Osteoblast (primary cell): ENCODE results near the gene FGFR3. TPM values are rescaled to one million over a fixed set of nuclear protein-coding genes. Genes with fewer than 3 reads are reported as not detected.

Experiments used
- DNase-seq: peaks from one replicate; pipeline ENCODE4 v3.0.0; 2011; ENCODE audit warnings: low spot score, mixed read lengths; ENCODE audit not compliant: insufficient read length; ENCODE audit errors: missing footprints
- H2AFZ ChIP-seq: 2 replicates; pipeline ENCODE4 v1.6.0; 2011; ENCODE audit warnings: mild to moderate bottlenecking, low read length
- H3K27ac ChIP-seq: 2 replicates; pipeline ENCODE4 v1.5.1; 2011; ENCODE audit warnings: mild to moderate bottlenecking, low read depth, low read length, moderate library complexity
- H3K27me3 ChIP-seq: 2 replicates; pipeline ENCODE4 v1.6.0; 2012; ENCODE audit warnings: mild to moderate bottlenecking, control low read depth, inconsistent platforms, low read length, moderate library complexity; ENCODE audit not compliant: insufficient read depth
- H3K36me3 ChIP-seq: 2 replicates; pipeline ENCODE4 v1.5.1; 2011; ENCODE audit warnings: mild to moderate bottlenecking, low read length, control low read depth, moderate library complexity; ENCODE audit not compliant: insufficient read depth
- H3K4me1 ChIP-seq: 2 replicates; pipeline ENCODE4 v1.5.1; 2011; ENCODE audit warnings: mild to moderate bottlenecking, low read length, control low read depth, moderate library complexity; ENCODE audit not compliant: insufficient read depth
- H3K4me2 ChIP-seq: 2 replicates; pipeline ENCODE4 v1.6.0; 2011; ENCODE audit warnings: mild to moderate bottlenecking, low read length; ENCODE audit not compliant: insufficient read depth
- H3K4me3 ChIP-seq: fragments of 200-600 bp; sonication (generic); 3 replicates; pipeline ENCODE4 v1.5.1; 2012; ENCODE audit warnings: mild to moderate bottlenecking, low read length, inconsistent platforms; ENCODE audit not compliant: insufficient read depth
- H3K79me2 ChIP-seq: 2 replicates; pipeline ENCODE4 v1.6.0; 2012; ENCODE audit warnings: mild to moderate bottlenecking, low read length, control low read depth, inconsistent platforms; ENCODE audit not compliant: insufficient read depth
- H3K9me3 ChIP-seq: 2 replicates; pipeline ENCODE4 v1.5.1; 2011; ENCODE audit warnings: low read depth, low read length, control low read depth
- H4K20me1 ChIP-seq: 2 replicates; pipeline ENCODE4 v1.6.0; 2012; ENCODE audit warnings: mild to moderate bottlenecking, low read length, control low read depth; ENCODE audit not compliant: insufficient read depth
- total RNA-seq: library from RNA; depleted of rRNA; stranded (reverse); fragments of >200 nt; gene quantifications from 2 replicates; pipeline ENCODE4 v1.2.3, GENCODE V29; 2012
- TF ChIP-seq, protein P1 (sequence below): IDR thresholded peaks from 2 replicates; pipeline ENCODE4 v1.5.1; 2011; ENCODE audit warnings: mild to moderate bottlenecking, low read depth, low read length, moderate library complexity; ENCODE audit errors: extremely low read depth

Gene FGFR3
- total RNA-seq, 1 donor, result 0.36 TPM

DNA sequence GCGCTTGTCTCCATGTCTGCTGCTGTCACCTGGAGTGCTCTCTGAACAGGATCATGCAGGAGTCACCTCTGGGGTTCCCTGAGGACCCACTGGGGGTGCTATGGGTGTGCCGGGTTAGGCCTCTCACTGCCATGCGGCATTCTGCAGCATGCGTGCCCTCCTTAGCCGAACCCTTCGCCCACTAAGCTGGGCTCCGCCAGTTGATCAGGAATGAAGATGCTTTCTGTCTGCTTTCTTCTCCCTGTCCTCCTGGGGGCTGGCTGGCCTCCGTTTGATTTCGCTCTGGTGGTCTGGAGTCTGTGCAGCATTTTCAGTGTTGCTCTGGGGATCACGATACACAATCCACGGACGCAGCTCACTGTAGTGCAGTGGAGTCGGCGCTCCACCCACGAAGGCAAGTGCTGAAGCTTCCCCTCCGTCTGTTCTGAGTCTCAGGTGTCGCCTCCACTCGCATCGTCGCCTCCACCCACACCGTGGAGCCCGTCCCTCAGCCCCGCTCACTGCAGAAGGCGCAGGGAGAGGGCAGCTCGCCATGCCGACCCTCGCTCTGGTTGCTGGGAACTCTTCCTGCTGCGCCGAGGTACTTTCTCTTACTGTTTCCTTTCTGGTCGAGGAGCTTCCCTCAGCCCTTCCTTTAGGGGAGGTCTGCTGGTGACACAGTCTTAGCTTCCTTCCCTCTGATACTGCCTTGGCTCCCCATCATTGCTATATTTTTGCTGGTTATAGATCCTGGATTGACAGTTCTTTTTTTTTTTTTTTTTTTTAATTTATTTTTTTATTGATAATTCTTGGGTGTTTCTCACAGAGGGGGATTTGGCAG is 33.6 kb downstream of the FGFR3 start:
- DNase-seq, result peak; percentile 71
- H3K79me2 ChIP-seq, result no peaks in the 10 kb centered on the region
- H3K9me3 ChIP-seq, result no peaks in the 10 kb centered on the region
- no peak overlapping the region for H3K27ac ChIP-seq
- no peak overlapping the region for H3K4me2 ChIP-seq
- no peaks in the 10 kb centered on the region for H3K4me1 ChIP-seq
- TF ChIP-seq, protein P1, sequence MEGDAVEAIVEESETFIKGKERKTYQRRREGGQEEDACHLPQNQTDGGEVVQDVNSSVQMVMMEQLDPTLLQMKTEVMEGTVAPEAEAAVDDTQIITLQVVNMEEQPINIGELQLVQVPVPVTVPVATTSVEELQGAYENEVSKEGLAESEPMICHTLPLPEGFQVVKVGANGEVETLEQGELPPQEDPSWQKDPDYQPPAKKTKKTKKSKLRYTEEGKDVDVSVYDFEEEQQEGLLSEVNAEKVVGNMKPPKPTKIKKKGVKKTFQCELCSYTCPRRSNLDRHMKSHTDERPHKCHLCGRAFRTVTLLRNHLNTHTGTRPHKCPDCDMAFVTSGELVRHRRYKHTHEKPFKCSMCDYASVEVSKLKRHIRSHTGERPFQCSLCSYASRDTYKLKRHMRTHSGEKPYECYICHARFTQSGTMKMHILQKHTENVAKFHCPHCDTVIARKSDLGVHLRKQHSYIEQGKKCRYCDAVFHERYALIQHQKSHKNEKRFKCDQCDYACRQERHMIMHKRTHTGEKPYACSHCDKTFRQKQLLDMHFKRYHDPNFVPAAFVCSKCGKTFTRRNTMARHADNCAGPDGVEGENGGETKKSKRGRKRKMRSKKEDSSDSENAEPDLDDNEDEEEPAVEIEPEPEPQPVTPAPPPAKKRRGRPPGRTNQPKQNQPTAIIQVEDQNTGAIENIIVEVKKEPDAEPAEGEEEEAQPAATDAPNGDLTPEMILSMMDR, result no peak
- peaks cover 3% of the 10 kb centered on the region for H4K20me1 ChIP-seq
- H3K27me3 ChIP-seq, result no peaks in the 10 kb centered on the region
- no peak overlapping the region for H2AFZ ChIP-seq
- no peak overlapping the region for H3K4me3 ChIP-seq
- peaks cover 45% of the 10 kb centered on the region for H3K36me3 ChIP-seq

DNA sequence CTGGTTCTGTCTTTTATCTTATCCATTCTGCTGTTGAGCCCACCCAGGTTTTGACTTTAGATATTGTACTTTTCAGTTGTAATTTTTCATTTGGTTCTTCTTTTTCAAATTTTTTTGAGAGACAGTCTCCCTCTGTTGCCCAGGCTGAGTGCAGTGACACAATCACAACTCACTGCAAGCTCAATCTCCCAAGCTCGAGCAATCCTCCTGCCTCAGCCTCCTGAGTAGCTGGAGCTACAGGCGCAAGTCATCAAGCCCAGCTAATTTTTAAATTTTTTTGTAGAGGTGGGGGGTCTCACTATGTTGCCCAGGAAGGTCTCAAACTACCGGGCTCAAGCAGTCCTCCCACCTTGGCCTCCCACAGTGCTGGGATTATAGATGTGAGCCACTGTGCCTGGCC is 37.1 kb downstream of the FGFR3 start:
- peaks cover 8% of the 10 kb centered on the region for H4K20me1 ChIP-seq
- peaks cover 53% of the 10 kb centered on the region for H3K36me3 ChIP-seq
- H3K79me2 ChIP-seq, result peaks cover 3% of the 10 kb centered on the region
- H3K27me3 ChIP-seq, result no peaks in the 10 kb centered on the region
- no peak overlapping the region for H3K4me3 ChIP-seq
- H3K9me3 ChIP-seq, result no peaks in the 10 kb centered on the region
- H3K4me2 ChIP-seq, result no peak overlapping the region
- H3K4me1 ChIP-seq, result peaks cover 21% of the 10 kb centered on the region
- H3K27ac ChIP-seq, result no peak overlapping the region
- H2AFZ ChIP-seq, result no peak overlapping the region
- DNase-seq, result no peak
- TF ChIP-seq, protein P1, result no peak

DNA sequence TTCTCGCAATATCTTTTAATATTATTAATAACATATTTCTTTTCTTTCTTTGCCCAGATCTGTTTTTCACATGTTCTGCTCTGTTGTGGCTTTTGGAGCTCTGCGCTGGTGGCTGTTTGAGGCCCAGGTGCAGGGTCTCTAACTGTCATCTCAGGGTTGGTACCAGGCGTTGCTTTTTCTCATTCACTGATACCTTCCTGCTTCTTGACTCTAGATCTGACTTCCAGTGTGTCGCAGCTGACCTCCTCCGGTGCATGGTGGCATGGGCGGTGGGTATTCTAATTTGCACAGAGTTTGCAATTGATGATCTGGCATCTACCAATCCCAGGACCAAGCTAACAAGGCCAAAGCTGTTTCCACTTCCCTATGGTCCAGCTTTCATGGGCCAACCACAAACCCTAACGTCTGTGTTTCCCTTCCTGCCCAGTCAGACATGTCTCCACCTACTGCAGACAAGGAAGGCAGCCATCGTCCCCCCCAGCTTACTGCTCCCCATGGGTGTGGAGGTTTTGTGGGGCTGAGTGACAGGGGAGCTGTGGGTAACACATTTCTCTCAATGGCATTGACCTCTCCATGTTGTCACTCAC is 37.6 kb downstream of the FGFR3 start:
- H3K4me3 ChIP-seq, result no peak overlapping the region
- no peak overlapping the region for H3K4me2 ChIP-seq
- DNase-seq, result no peak
- H3K4me1 ChIP-seq, result peaks cover 23% of the 10 kb centered on the region
- no peaks in the 10 kb centered on the region for H3K9me3 ChIP-seq
- TF ChIP-seq, protein P1, result no peak
- H2AFZ ChIP-seq, result no peak overlapping the region
- H3K79me2 ChIP-seq, result peaks cover 3% of the 10 kb centered on the region
- H3K27ac ChIP-seq, result no peak overlapping the region
- peaks cover 6% of the 10 kb centered on the region for H4K20me1 ChIP-seq
- H3K36me3 ChIP-seq, result peaks cover 53% of the 10 kb centered on the region
- H3K27me3 ChIP-seq, result no peaks in the 10 kb centered on the region

DNA sequence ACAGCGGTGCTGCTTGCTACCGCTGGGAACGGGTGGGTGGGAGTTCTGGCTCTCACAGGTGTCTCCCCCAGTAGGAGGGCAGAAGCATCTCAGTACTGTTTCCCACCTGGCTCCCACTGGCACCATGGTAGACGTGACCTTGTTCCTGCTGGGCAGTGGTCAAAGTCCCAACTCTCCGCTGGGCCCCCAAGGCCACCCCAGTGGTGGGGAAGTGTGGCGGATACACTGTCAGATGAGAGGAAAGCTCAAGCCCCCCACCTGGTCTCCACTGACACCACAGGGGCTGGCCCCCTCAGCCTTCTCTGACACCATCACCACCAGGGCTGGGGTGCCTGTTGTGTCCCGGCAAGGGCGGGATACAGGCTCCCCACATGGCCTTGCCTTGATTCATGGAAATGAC is 38.2 kb downstream of the FGFR3 start:
- no peak overlapping the region for H2AFZ ChIP-seq
- H3K79me2 ChIP-seq, result peaks cover 4% of the 10 kb centered on the region
- H3K27ac ChIP-seq, result no peak overlapping the region
- H3K4me1 ChIP-seq, result peaks cover 23% of the 10 kb centered on the region
- TF ChIP-seq, protein P1, result no peak
- peaks cover 50% of the 10 kb centered on the region for H3K36me3 ChIP-seq
- no peaks in the 10 kb centered on the region for H3K9me3 ChIP-seq
- H3K4me3 ChIP-seq, result no peak overlapping the region
- DNase-seq, result peak; percentile 56
- H3K27me3 ChIP-seq, result no peaks in the 10 kb centered on the region
- no peak overlapping the region for H3K4me2 ChIP-seq
- peaks cover 5% of the 10 kb centered on the region for H4K20me1 ChIP-seq
